ENCODE measurements around the gene CLEC2B.
A peak's percentile ranks its signal among the peaks of the same experiment; 100 is the strongest.

CLEC2B gene

GRCh38 chr12:9868311-9868801 is 798 bp downstream of the CLEC2B start:
- no peak for DNase-seq

- DNase-seq: no peak
These were observed 1.6 kb downstream of the CLEC2B start for GRCh38 chr12:9867531-9867930.

- DNase-seq: no peak
These were observed 2.3 kb downstream of the CLEC2B start for GRCh38 chr12:9866860-9867269.

GRCh38 chr12:9864913-9865675 is 4.1 kb downstream of the CLEC2B start:
- no peak for DNase-seq

- DNase-seq: no peak
These were observed 11.0 kb downstream of the CLEC2B start for GRCh38 chr12:9858135-9858534.

- no peak for DNase-seq
These were observed 12.3 kb downstream of the CLEC2B start for GRCh38 chr12:9856894-9857293.

- DNase-seq: no peak
These were observed 13.0 kb downstream of the CLEC2B start for GRCh38 chr12:9856151-9856550.

- no peak for DNase-seq
These were observed 17.2 kb downstream of the CLEC2B start for GRCh38 chr12:9851927-9852326.

- DNase-seq: no peak
These were observed 18.1 kb downstream of the CLEC2B start for GRCh38 chr12:9851050-9851449.

- DNase-seq: no peak
These were observed 20.3 kb downstream of the CLEC2B start for GRCh38 chr12:9848899-9849298.

- DNase-seq: no peak
These were observed 25.7 kb downstream of the CLEC2B start for GRCh38 chr12:9843407-9843806.

GRCh38 chr12:9831720-9832119 is 37.4 kb downstream of the CLEC2B start:
- no peak for DNase-seq

- DNase-seq: no peak
These were observed 39.2 kb downstream of the CLEC2B start for GRCh38 chr12:9829982-9830381.

- DNase-seq: no peak
These were observed 39.7 kb downstream of the CLEC2B start for GRCh38 chr12:9829483-9829882.

GRCh38 chr12:9827209-9827888 is 41.8 kb downstream of the CLEC2B start, which contains the start of gene KLRF1:
Gene KLRF1, plus strand, starts transcription at chr12:9827481. Its CDS starts 64 bp downstream, at chr12:9827545.
- DNase-seq: no peak

GRCh38 chr12:9820281-9820930 is 48.7 kb downstream of the CLEC2B start:
- no peak for DNase-seq

GRCh38 chr12:9813821-9814798 is 55.0 kb downstream of the CLEC2B start:
- DNase-seq: peak; percentile 92

GRCh38 chr12:9811621-9812020 is 57.5 kb downstream of the CLEC2B start:
- no peak for DNase-seq

GRCh38 chr12:9810671-9811070 is 58.5 kb downstream of the CLEC2B start:
- DNase-seq: no peak

GRCh38 chr12:9809866-9810265 is 59.3 kb downstream of the CLEC2B start:
- DNase-seq: no peak

GRCh38 chr12:9809338-9809737 is 59.8 kb downstream of the CLEC2B start:
- no peak for DNase-seq

- DNase-seq: no peak
These were observed 60.6 kb downstream of the CLEC2B start for GRCh38 chr12:9808504-9808903.
